ENCODE results near the gene USP54.

DNA sequence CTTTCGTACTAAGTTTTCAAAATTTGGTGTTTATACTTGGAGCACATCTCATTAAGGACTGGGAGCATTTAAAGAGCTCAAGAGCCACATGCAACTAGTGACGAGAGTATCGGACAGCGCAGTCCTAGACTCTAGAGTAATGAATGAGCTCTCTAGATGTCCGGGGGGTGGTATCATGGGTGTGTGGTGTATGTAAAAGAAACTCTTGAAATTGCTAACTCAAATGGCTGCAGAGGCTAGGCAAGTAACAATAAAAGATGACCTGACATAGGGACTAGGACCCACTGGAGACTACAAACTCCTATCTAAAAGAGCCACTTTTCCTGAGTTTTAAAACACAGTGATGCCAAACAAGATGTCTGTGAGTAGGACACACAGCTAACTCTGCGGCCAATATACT, 36.2 kb upstream of the USP54 start:
- TF ChIP-seq TAF1 (IDR thresholded peaks at IDR 0.05; ENCODE audit: low read depth): no peak
- TF ChIP-seq EGR1 (IDR thresholded peaks at IDR 0.05): no peak
- TF ChIP-seq CREB1 (IDR thresholded peaks at IDR 0.05; ENCODE audit: low read depth): no peak
- TF ChIP-seq, protein P1, sequence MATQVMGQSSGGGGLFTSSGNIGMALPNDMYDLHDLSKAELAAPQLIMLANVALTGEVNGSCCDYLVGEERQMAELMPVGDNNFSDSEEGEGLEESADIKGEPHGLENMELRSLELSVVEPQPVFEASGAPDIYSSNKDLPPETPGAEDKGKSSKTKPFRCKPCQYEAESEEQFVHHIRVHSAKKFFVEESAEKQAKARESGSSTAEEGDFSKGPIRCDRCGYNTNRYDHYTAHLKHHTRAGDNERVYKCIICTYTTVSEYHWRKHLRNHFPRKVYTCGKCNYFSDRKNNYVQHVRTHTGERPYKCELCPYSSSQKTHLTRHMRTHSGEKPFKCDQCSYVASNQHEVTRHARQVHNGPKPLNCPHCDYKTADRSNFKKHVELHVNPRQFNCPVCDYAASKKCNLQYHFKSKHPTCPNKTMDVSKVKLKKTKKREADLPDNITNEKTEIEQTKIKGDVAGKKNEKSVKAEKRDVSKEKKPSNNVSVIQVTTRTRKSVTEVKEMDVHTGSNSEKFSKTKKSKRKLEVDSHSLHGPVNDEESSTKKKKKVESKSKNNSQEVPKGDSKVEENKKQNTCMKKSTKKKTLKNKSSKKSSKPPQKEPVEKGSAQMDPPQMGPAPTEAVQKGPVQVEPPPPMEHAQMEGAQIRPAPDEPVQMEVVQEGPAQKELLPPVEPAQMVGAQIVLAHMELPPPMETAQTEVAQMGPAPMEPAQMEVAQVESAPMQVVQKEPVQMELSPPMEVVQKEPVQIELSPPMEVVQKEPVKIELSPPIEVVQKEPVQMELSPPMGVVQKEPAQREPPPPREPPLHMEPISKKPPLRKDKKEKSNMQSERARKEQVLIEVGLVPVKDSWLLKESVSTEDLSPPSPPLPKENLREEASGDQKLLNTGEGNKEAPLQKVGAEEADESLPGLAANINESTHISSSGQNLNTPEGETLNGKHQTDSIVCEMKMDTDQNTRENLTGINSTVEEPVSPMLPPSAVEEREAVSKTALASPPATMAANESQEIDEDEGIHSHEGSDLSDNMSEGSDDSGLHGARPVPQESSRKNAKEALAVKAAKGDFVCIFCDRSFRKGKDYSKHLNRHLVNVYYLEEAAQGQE (IDR thresholded peaks at IDR 0.05; ENCODE audit: low read depth): no peak
- no peak for TF ChIP-seq EP300 (IDR thresholded peaks at IDR 0.05; ENCODE audit: borderline replicate concordance)
- no peak for TF ChIP-seq CEBPB (IDR thresholded peaks at IDR 0.05)
- TF ChIP-seq, protein P2, sequence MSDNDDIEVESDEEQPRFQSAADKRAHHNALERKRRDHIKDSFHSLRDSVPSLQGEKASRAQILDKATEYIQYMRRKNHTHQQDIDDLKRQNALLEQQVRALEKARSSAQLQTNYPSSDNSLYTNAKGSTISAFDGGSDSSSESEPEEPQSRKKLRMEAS (IDR thresholded peaks at IDR 0.05): no peak
- no peak for TF ChIP-seq NFIC (IDR thresholded peaks at IDR 0.05)
- TF ChIP-seq YY1 (IDR thresholded peaks at IDR 0.05; ENCODE audit: low read depth): no peak
- no peak for TF ChIP-seq TEAD4 (IDR thresholded peaks at IDR 0.05)
- no peak for TF ChIP-seq RAD21 (IDR thresholded peaks at IDR 0.05; ENCODE audit: low read depth)
- TF ChIP-seq, protein P3, sequence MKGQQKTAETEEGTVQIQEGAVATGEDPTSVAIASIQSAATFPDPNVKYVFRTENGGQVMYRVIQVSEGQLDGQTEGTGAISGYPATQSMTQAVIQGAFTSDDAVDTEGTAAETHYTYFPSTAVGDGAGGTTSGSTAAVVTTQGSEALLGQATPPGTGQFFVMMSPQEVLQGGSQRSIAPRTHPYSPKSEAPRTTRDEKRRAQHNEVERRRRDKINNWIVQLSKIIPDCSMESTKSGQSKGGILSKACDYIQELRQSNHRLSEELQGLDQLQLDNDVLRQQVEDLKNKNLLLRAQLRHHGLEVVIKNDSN (IDR thresholded peaks at IDR 0.05): no peak
- TF ChIP-seq FOXM1 (IDR thresholded peaks at IDR 0.05; ENCODE audit: borderline replicate concordance, low read depth): no peak
